ENCODE data around the gene PPP1R13B.

DNA sequence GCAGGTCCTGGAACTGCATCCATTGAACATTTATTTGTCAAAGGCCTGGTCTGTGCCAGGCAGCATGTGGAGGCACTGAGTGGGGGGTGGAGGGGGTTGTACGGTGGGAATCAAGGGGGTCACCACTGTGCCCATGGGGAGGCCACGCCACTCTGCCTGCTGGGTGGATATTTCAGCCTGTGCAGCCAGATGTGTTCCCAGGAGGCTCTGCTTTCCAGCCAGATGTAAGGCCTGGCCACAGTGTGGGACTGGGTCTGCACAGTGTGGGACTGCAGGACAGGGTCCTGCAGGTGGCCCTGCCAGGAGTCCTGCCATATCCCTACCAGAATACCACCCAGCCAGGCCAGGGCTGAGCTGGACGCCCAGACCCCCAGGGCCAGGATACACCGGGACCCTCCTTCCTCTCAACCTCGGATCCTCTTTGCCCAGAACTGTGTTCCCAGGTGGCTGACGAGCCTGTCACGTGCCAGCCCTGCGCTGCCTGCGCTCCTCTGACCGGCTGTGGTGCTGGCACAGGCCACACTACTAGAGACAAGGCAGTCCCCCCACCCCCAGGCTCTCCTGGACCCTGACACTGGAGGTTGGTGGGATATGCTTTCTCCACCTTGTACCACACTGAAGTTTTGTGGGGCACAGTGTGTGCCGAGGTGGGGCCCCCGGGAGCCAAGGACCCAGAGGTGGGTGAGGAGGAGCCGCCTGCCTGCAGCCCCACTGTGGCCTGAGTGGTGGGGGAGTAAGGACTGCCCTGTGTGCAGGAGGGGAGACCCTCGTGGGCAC lies 149.6 kb downstream of the PPP1R13B start:
- TF ChIP-seq, protein P1, sequence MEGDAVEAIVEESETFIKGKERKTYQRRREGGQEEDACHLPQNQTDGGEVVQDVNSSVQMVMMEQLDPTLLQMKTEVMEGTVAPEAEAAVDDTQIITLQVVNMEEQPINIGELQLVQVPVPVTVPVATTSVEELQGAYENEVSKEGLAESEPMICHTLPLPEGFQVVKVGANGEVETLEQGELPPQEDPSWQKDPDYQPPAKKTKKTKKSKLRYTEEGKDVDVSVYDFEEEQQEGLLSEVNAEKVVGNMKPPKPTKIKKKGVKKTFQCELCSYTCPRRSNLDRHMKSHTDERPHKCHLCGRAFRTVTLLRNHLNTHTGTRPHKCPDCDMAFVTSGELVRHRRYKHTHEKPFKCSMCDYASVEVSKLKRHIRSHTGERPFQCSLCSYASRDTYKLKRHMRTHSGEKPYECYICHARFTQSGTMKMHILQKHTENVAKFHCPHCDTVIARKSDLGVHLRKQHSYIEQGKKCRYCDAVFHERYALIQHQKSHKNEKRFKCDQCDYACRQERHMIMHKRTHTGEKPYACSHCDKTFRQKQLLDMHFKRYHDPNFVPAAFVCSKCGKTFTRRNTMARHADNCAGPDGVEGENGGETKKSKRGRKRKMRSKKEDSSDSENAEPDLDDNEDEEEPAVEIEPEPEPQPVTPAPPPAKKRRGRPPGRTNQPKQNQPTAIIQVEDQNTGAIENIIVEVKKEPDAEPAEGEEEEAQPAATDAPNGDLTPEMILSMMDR (IDR thresholded peaks at IDR 0.05), result no peak
- TF ChIP-seq POLR2A (IDR thresholded peaks at IDR 0.05), result no peak
